NB4 (cell line): ENCODE data around the gene FBXL13.
A peak's percentile ranks its signal among the peaks of the same experiment; 100 is the strongest.
"Not testable (repeated sequence)": the region's sequence is repeated elsewhere in the genome, so short reads cannot be mapped to it uniquely, and the experiment has no call there.

Source experiments
- DNase-seq: peaks from one replicate; pipeline ENCODE4 v3.0.0; 2010; ENCODE audit warnings: low read depth
- H3K4me3 ChIP-seq: one replicate; pipeline ENCODE4 v1.5.1; 2011; ENCODE audit warnings: mild to moderate bottlenecking, low read depth, low read length, moderate library complexity
- CTCF ChIP-seq: IDR thresholded peaks from one replicate; pipeline ENCODE4 v1.5.1; 2012; ENCODE audit warnings: low read depth, low read length
- MAX ChIP-seq: IDR thresholded peaks from 2 replicates; pipeline ENCODE4 v1.6.1; 2011; ENCODE audit warnings: low read depth, low read length
- MYC ChIP-seq: IDR thresholded peaks from 2 replicates; pipeline ENCODE4 v1.6.1; 2011; ENCODE audit warnings: low read depth, low read length
- POLR2A ChIP-seq: IDR thresholded peaks from 2 replicates; pipeline ENCODE4 v1.6.1; 2011; ENCODE audit warnings: mild to moderate bottlenecking; ENCODE audit not compliant: insufficient read length; ENCODE audit errors: extremely low read depth

Gene FBXL13

GRCh38 chr7:103063895-103064294, 10.7 kb downstream of the FBXL13 start:
- no peak for DNase-seq
- TF ChIP-seq MYC, result no peak
- no peak for TF ChIP-seq CTCF
- no peak for TF ChIP-seq POLR2A
- no peak for TF ChIP-seq MAX

GRCh38 chr7:103059471-103059870, 15.1 kb downstream of the FBXL13 start:
- TF ChIP-seq CTCF (no peak), MYC (no peak), POLR2A (no peak), MAX (no peak)
- DNase-seq, result no peak
- no peak overlapping the region for H3K4me3 ChIP-seq

More at GRCh38 chr7:103063895-103064294, 10.7 kb downstream of the FBXL13 start:
- no peak overlapping the region for H3K4me3 ChIP-seq

GRCh38 chr7:103058122-103058521, 16.5 kb downstream of the FBXL13 start:
- no peak for DNase-seq

GRCh38 chr7:103056006-103056405, 18.6 kb downstream of the FBXL13 start:
- not testable (repeated sequence) for H3K4me3 ChIP-seq, DNase-seq

More at GRCh38 chr7:103058122-103058521, 16.5 kb downstream of the FBXL13 start:
- TF ChIP-seq POLR2A (no peak), CTCF (no peak), MAX (no peak), MYC (no peak)
- H3K4me3 ChIP-seq, result no peak overlapping the region

GRCh38 chr7:103051519-103051918, 23.1 kb downstream of the FBXL13 start:
- no peak for TF ChIP-seq CTCF
- no peak for TF ChIP-seq MYC
- TF ChIP-seq POLR2A, result no peak
- TF ChIP-seq MAX, result no peak
- DNase-seq, result no peak
- H3K4me3 ChIP-seq, result no peak overlapping the region

GRCh38 chr7:103048833-103049232, 25.8 kb downstream of the FBXL13 start:
- DNase-seq, result peak; percentile 42
- TF ChIP-seq CTCF (no peak), MYC (no peak), POLR2A (no peak), MAX (no peak)
- H3K4me3 ChIP-seq, result no peak overlapping the region

- peak; percentile 21 for DNase-seq
- not testable (repeated sequence) for H3K4me3 ChIP-seq
These were observed 32.8 kb downstream of the FBXL13 start for GRCh38 chr7:103041815-103042214.

GRCh38 chr7:103037823-103038739, 36.5 kb downstream of the FBXL13 start:
- H3K4me3 ChIP-seq, result not testable (repeated sequence)

More at GRCh38 chr7:103037823-103038739, 36.5 kb downstream of the FBXL13 start:
- not testable (repeated sequence) for DNase-seq
